Gastroesophageal sphincter (tissue), 3 donors: Measurements from ENCODE around the gene SNRPA1.

Experiments
- CTCF ChIP-seq, 4 experiments: fragments of 200-600 bp in 2 of 4; fragments of 450-650 bp in 2 of 4; sonication (generic) in 1 of 4; IDR thresholded peaks; one replicate each; pipeline ENCODE4 v1.5.1; 2017 to 2019; ENCODE audit warnings: antibody characterized with exemption in 4 of 4, mild to moderate bottlenecking in 2 of 4, moderate library complexity in 2 of 4
- EP300 ChIP-seq: sonication (generic); formaldehyde crosslinking; IDR thresholded peaks from one replicate; pipeline ENCODE4 v1.6.1; 2017; ENCODE audit warnings: antibody characterized with exemption, mild to moderate bottlenecking
- POLR2A ChIP-seq, 2 donors: fragments of 450-650 bp; IDR thresholded peaks; one replicate each; pipeline ENCODE4 v1.6.1; 2017; ENCODE audit warnings: antibody characterized with exemption in 2 of 2, mild to moderate bottlenecking in 2 of 2, moderate library complexity in 1 of 2

DNA sequence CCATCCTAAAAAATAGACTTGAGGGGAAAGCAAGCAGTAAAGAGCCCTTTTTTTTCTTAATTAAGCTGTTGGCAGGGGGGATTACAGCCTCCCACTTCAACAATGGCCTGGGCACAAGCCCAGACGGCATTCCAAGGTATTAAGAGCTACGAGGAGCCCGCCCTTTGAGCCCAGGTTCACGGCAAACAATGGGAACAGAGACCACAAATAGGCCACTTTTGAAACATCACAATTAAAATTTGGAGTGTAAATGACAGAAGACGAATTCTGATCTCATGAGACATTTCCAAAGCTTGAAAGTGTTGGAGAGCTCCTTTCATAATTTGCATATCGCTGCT lies 52.1 kb downstream of the SNRPA1 start:
- no peak for TF ChIP-seq CTCF (IDR thresholded peaks at IDR 0.05)
- no peak for TF ChIP-seq POLR2A (IDR thresholded peaks at IDR 0.05)
- TF ChIP-seq EP300: no peak
